ENCODE data around the gene DYNLT1.

DYNLT1 gene

DNA sequence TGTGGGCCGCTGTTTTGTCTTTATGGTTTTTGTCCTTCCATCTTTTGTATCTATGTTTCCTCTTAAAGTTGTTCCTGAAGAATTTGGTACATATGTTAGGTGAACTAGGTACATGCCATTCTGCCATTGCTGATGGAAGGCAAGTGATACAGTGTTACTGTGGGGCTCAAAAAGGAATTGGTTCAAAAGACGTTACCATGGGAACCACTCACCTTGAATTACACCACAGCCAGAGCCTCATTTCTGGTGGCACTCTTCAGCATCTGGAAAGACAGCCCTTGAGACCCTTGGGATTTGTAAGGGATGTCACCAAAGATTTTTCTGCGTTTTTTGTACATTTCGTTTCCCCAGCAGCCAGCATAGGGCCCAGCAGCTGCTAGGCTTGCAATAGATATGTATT lies 52.7 kb downstream of the DYNLT1 start:
- DNase-seq: no peak

GRCh38 chr6:158591134-158591809 lies 53.3 kb downstream of the DYNLT1 start:
- DNase-seq: no peak

- DNase-seq: no peak
Measured at GRCh38 chr6:158589366-158589765, 55.2 kb downstream of the DYNLT1 start.

GRCh38 chr6:158586652-158587051 lies 57.9 kb downstream of the DYNLT1 start:
- no peak for DNase-seq

Data from NCI-H2029 (cell line).